ENCODE data around the gene FAM151A. TPM values are rescaled to one million over a fixed set of nuclear protein-coding genes. Genes with fewer than 3 reads are reported as not detected.

Gene FAM151A
- total RNA-seq, 120 experiments from 2014 or later, result not detected

Other genes with a start within 250 kb of the FAM151A start
- gene SSBP3, start 217.1 kb downstream of the FAM151A start, total RNA-seq, result 100 to 1,000 TPM in 118 of 120 experiments, 10 to 100 TPM in 2; 90.9 to 247 (median 178) TPM
- 10 to 100 TPM; 13.3 to 66.0 (median 31.4) TPM for gene ACOT11, start 75.3 kb downstream of the FAM151A start, total RNA-seq
- gene MROH7, start 18.3 kb upstream of the FAM151A start, total RNA-seq, result 10 to 100 TPM; 12.5 to 68.6 (median 26.4) TPM
- 10 to 100 TPM; 17.2 to 30.3 (median 23.6) TPM for gene TTC4, start 92.3 kb upstream of the FAM151A start, total RNA-seq
- 1 to 10 TPM; 2.5 to 7.0 (median 4.9) TPM for gene PARS2, start 141.0 kb upstream of the FAM151A start, total RNA-seq
- 1 to 10 TPM in 32 of 120 experiments, under 1 TPM in 86, not detected in 2; 0.18 to 4.3 (median 0.75) TPM for gene TTC22, start 177.8 kb upstream of the FAM151A start, total RNA-seq

Data from dorsolateral prefrontal cortex (tissue), 118 donors.